ENCODE measurements around the gene OMP. TPM values are rescaled to one million over a fixed set of nuclear protein-coding genes. Genes with fewer than 3 reads are reported as not detected.
A peak's percentile ranks its signal among the peaks of the same experiment; 100 is the strongest.

The OMP gene
- total RNA-seq, 1 donor from 2014 or later = not detected

DNA sequence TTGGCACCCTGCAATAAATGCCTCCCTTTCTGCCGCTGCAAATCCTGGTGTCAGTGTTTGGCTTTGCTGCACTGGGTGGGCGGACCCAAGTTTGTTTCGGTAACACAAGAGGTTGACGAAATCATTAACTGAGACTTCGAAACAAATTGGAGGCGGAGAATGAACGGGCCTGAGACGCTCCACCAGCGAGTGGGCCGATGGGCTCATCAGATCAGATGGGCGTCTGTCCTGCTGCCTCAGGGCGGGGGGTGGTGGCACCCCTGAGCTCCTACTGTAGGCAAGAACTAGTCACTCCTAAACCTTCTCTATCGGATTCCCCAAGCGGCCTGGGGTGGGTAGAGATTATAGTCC lies 36.8 kb upstream of the OMP start:
- Mint-ChIP-seq H3K4me3 (ENCODE audit: unreplicated experiment) (peak overlapping the region; percentile 74), H3K27me3 (ENCODE audit: unreplicated experiment) (peaks cover 3% of the 10 kb centered on the region), H3K4me1 (ENCODE audit: unreplicated experiment) (peaks cover 22% of the 10 kb centered on the region), H3K9me3 (ENCODE audit: unreplicated experiment) (no peaks in the 10 kb centered on the region), H3K27ac (ENCODE audit: unreplicated experiment) (peak overlapping the region; percentile 87), H3K36me3 (ENCODE audit: unreplicated experiment) (no peaks in the 10 kb centered on the region)
- TF ChIP-seq, protein P1, sequence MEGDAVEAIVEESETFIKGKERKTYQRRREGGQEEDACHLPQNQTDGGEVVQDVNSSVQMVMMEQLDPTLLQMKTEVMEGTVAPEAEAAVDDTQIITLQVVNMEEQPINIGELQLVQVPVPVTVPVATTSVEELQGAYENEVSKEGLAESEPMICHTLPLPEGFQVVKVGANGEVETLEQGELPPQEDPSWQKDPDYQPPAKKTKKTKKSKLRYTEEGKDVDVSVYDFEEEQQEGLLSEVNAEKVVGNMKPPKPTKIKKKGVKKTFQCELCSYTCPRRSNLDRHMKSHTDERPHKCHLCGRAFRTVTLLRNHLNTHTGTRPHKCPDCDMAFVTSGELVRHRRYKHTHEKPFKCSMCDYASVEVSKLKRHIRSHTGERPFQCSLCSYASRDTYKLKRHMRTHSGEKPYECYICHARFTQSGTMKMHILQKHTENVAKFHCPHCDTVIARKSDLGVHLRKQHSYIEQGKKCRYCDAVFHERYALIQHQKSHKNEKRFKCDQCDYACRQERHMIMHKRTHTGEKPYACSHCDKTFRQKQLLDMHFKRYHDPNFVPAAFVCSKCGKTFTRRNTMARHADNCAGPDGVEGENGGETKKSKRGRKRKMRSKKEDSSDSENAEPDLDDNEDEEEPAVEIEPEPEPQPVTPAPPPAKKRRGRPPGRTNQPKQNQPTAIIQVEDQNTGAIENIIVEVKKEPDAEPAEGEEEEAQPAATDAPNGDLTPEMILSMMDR (IDR thresholded peaks at IDR 0.05) = no peak
- no peak for DNase-seq (ENCODE audit: extremely low spot score, unreplicated experiment)

DNA sequence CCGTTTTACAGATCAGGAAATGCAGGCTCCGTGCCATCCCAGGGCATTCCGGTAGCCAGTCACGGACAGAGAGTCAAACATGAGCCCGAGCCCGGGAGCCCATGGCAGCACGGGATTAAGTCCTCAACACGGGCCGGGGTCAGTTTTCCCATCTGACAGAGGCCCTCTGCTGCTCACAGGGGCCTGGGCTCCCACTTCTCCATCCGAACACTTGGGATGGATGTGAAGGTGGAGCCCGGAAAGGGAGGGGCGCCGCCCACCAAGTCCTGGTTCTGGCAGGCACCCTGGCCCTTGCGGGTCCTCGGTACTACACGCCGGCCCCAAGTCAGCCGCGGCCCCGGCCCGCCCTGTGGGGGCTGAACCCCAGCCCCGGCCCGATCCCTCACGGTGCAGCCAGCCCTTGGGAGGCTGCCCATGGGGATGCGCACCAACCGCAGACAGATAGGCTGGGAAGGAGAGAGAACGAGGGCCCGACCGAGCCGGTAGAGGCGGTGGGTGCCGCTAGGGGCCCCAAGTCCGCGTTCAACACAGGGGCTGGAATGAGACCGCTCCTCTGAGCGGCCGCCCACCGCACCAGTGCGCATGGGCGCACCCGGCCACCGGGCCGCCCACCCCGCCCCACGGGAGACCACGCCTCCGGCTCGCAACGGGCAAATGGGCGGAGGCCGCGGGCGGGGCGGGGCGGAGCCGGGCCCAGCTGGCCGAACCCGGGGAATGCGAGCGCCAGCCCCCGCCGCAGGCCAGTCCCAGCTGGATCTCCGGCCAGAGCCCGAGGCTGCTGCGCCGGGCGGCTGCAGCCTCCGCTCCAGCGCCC lies 36.2 kb upstream of the OMP start, which contains the start of gene CAPN5:
TSS of gene CAPN5 (plus strand) at position 743 of the 814 bp plus-strand sequence. CDS start 17,916 bp downstream, outside the sequence.
- H3K27ac Mint-ChIP-seq (ENCODE audit: unreplicated experiment) = peak within 1 kb of the TSS; percentile 87
- H3K27me3 Mint-ChIP-seq (ENCODE audit: unreplicated experiment) = no peaks in the 10 kb centered on the region
- H3K4me3 Mint-ChIP-seq (ENCODE audit: unreplicated experiment) = peak within 1 kb of the TSS; percentile 75
- H3K9me3 Mint-ChIP-seq (ENCODE audit: unreplicated experiment) = no peaks in the 10 kb centered on the region
- TF ChIP-seq, protein P1 (IDR thresholded peaks at IDR 0.05) = peak; percentile 37
- peaks cover 22% of the 10 kb centered on the region for H3K4me1 Mint-ChIP-seq (ENCODE audit: unreplicated experiment)
- H3K36me3 Mint-ChIP-seq (ENCODE audit: unreplicated experiment) = no peaks in the 10 kb centered on the region
- DNase-seq (ENCODE audit: extremely low spot score, unreplicated experiment) = peak; percentile 98

DNA sequence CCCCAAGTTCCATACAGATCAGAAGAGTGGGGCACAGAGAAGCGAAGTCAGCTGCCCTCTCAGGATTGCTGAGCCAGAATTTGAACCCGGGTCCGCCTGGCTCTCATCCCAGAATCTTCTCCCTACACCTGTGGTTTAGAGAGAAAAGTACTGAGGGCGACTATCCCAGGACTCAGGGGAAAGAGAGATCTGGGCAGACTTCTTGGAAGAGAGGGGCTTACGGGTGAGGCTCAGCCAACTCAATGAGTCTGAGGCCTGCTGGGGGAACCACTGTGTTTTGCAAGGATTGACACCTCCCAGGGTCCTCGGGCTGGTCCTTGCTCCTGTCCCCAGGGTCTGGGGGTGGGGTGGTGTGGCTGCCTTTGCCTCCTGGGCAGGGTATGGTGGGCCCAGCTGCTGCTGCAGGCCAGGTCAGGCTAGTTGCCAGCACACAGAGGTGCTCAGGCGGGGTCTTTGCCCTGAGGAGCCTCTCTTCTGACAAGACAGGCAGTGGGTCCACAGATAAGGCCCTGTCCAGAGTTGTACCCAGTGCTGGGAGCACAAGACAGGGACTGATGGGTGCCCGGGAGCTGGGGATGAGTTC lies 34.7 kb upstream of the OMP start:
- H3K27ac Mint-ChIP-seq (ENCODE audit: unreplicated experiment) = no peak overlapping the region
- H3K36me3 Mint-ChIP-seq (ENCODE audit: unreplicated experiment) = no peaks in the 10 kb centered on the region
- H3K4me3 Mint-ChIP-seq (ENCODE audit: unreplicated experiment) = peak overlapping the region; percentile 75
- DNase-seq (ENCODE audit: extremely low spot score, unreplicated experiment) = no peak
- H3K9me3 Mint-ChIP-seq (ENCODE audit: unreplicated experiment) = no peaks in the 10 kb centered on the region
- no peaks in the 10 kb centered on the region for H3K27me3 Mint-ChIP-seq (ENCODE audit: unreplicated experiment)
- peaks cover 34% of the 10 kb centered on the region for H3K4me1 Mint-ChIP-seq (ENCODE audit: unreplicated experiment)
- TF ChIP-seq, protein P1 (IDR thresholded peaks at IDR 0.05) = no peak

DNA sequence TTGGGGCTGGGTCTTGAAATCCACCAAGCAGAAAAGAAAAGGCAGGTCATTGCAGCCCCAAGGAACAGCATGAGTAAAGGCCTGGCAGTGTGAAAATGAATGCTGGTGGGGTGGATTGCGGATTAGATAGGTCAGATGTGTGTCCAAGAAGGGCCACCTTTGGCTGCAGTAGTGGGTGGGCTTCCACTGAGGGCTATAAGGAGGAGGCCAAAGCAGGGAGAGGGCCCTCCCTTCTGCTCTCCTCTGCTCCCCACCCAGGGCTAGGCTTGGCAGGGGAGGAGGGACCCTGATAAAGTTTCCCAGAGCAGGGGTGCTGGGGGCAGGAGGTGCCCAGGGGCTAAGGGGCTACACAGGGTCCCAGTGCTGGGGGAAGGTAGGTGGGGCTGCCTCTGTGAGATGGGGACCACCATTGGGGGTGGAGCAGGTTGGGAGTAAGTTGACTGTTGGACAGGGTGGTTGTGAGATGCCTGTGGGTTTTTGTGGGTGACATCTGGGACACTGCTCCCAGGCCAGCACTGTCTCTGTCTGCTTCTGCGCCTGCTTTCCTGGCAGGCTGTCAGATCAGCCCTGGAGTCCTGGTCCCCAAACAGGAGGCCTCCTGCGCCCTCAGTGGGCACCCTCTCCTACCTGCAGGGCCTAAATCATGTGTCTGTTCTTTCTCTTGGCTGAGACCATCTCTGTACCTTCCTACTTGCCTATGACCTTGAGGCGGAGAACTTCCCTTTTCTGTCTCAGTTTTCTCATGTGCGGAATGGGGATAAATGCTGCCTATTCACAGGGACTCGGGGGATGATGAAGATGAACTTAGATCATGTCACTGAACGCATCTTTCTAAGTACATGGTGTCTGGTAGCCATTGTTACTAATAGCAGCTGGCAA lies 33.9 kb upstream of the OMP start:
- Mint-ChIP-seq H3K27ac (ENCODE audit: unreplicated experiment) (no peak overlapping the region), H3K4me1 (ENCODE audit: unreplicated experiment) (peaks cover 41% of the 10 kb centered on the region), H3K36me3 (ENCODE audit: unreplicated experiment) (no peaks in the 10 kb centered on the region), H3K9me3 (ENCODE audit: unreplicated experiment) (no peaks in the 10 kb centered on the region), H3K4me3 (ENCODE audit: unreplicated experiment) (no peak overlapping the region), H3K27me3 (ENCODE audit: unreplicated experiment) (no peaks in the 10 kb centered on the region)
- DNase-seq (ENCODE audit: extremely low spot score, unreplicated experiment) = no peak
- TF ChIP-seq, protein P1 (IDR thresholded peaks at IDR 0.05) = no peak
